ENCODE data around the gene MOB3B.

MOB3B gene

GRCh38 chr9:27440888-27441740 is 88.5 kb downstream of the MOB3B start:
- no peak for DNase-seq (ENCODE audit: low read depth)
- no peak overlapping the region for H3K4me3 ChIP-seq (ENCODE audit: low read length)
- TF ChIP-seq CTCF (conservative IDR thresholded peaks at IDR 0.05; ENCODE audit: low read depth, low read length) = no peak

DNA sequence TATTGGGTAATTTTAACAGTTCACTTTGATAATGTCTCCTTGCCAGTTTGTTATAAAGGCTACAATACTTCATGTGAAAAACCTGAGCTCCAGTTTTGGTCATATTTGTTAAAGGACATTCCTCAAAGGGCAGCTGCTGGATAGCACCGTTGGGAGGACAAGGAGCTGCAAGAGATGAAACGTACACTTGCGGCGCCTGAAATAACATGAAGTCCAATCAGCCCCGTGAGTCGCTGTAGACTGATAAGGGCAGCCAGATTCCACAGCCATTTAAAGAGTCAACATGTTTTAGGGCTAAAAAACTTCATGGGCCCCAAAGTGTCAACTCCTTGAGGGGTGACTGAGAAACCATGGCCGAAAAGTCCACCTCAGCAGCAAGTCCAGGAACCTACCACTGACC is 91.1 kb downstream of the MOB3B start:
- DNase-seq (ENCODE audit: low read depth) = no peak
- TF ChIP-seq CTCF (conservative IDR thresholded peaks at IDR 0.05; ENCODE audit: low read depth, low read length) = no peak
- no peak overlapping the region for H3K4me3 ChIP-seq (ENCODE audit: low read length)

- no peak for TF ChIP-seq CTCF (conservative IDR thresholded peaks at IDR 0.05; ENCODE audit: low read depth, low read length)
- no peak for DNase-seq (ENCODE audit: low read depth)
- no peak overlapping the region for H3K4me3 ChIP-seq (ENCODE audit: low read length)
These were observed 91.8 kb downstream of the MOB3B start for GRCh38 chr9:27437652-27438373.

DNA sequence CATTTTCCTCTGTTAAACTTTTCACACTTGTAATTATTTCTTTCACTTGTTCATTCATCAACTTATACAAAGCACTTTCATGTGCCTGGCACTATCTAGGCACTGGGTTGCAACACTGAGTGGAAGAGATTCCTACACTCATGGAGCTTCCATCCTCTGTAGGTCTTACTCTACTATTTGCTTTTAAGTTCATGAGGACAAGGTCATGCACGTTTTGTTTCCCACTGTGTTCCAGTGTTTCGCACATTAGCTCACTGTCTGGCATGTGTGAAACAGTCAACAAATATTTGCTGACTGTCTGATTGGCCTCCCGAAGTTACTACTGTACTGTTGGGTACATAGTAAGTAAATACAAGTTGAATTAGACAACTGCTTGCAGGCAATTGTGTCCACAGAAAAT is 93.4 kb downstream of the MOB3B start:
- no peak overlapping the region for H3K4me3 ChIP-seq (ENCODE audit: low read length)
- no peak for DNase-seq (ENCODE audit: low read depth)
- TF ChIP-seq CTCF (conservative IDR thresholded peaks at IDR 0.05; ENCODE audit: low read depth, low read length) = no peak

DNA sequence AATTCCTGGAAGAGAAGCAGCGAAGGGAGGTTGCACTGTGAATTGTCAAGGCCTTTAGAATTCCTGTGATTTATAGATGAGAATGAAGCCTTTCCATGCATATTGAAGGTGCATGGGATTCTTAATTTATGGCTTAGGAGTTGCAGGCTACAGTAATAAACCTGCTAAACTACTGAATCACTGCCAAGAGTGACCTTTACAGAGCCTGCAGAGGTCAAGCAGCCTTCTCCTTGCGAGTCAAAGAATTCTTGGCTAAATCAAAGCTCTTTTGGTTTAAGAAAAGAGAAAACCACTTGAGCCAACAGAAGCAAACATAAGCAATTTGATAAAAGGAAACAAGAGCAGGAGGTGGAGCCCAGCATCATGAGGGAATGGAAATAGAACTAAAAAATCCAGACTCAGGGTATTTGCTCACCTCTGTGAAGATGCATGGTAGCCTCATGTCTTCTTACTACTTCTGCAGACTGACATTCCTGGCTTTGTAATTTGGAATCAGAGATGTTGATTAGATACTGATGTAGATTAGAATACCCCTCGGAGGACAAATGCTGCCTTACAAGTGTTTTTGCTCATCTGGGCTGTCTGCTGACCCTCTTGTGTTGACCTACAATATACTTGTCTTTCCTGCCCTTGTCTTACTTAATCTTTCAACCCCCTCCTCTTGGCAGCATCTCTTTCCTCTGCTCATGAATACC is 95.8 kb downstream of the MOB3B start:
- H3K4me3 ChIP-seq (ENCODE audit: low read length) = no peak overlapping the region
- DNase-seq (ENCODE audit: low read depth) = no peak
- no peak for TF ChIP-seq CTCF (conservative IDR thresholded peaks at IDR 0.05; ENCODE audit: low read depth, low read length)

- no peak overlapping the region for H3K4me3 ChIP-seq (ENCODE audit: low read length)
- TF ChIP-seq CTCF (conservative IDR thresholded peaks at IDR 0.05; ENCODE audit: low read depth, low read length) = no peak
- DNase-seq (ENCODE audit: low read depth) = no peak
These were observed 97.3 kb downstream of the MOB3B start for GRCh38 chr9:27432308-27432707.

Measured in retinal pigment epithelial cell (primary cell).